Transverse colon (tissue), 4 donors: ENCODE data around the gene DISC1. TPM values are rescaled to one million over a fixed set of nuclear protein-coding genes. Genes with fewer than 3 reads are reported as not detected.
A peak's percentile ranks its signal among the peaks of the same experiment; 100 is the strongest.
"Not testable (repeated sequence)": the region's sequence is repeated elsewhere in the genome, so short reads cannot be mapped to it uniquely, and the experiment has no call there.

Experiments
- DNase-seq: peaks from one replicate; pipeline ENCODE4 v3.0.0-alpha.2; 2019
- H3K27ac ChIP-seq, 4 donors: fragments of 200-600 bp; sonication (generic); 2 replicates each; pipeline ENCODE4 v1.5.1; 2016 to 2018; ENCODE audit warnings: inconsistent platforms in 4 of 4
- H3K27me3 ChIP-seq: fragments of 200-600 bp; sonication (generic); 2 replicates; pipeline ENCODE4 v1.5.1; 2017; ENCODE audit warnings: inconsistent platforms
- H3K36me3 ChIP-seq, 4 donors: fragments of 200-600 bp; sonication (generic); 2 replicates each; pipeline ENCODE4 v1.5.1; 2017 to 2019; ENCODE audit warnings: inconsistent platforms in 4 of 4
- H3K4me1 ChIP-seq, 4 donors: fragments of 200-600 bp; sonication (generic); 2 replicates each; pipeline ENCODE4 v1.5.1; 2017 to 2020; ENCODE audit warnings: inconsistent platforms in 4 of 4
- H3K4me3 ChIP-seq, 4 donors: fragments of 200-600 bp; sonication (generic); 1 replicate in 1 of 4; 2 replicates in 3 of 4; pipeline versions ENCODE4 v1.5.1 to v1.6.1; 2017 to 2019; ENCODE audit warnings: inconsistent platforms in 4 of 4
- H3K9me3 ChIP-seq, 2 donors: fragments of 200-600 bp; sonication (generic); 2 replicates each; pipeline ENCODE4 v1.5.1; 2017 to 2019; ENCODE audit warnings: inconsistent platforms in 2 of 2
- EP300 ChIP-seq: sonication (generic); formaldehyde crosslinking; IDR thresholded peaks from one replicate; pipeline ENCODE4 v1.6.1; 2017; ENCODE audit warnings: antibody characterized with exemption, low read depth
- POLR2A ChIP-seq: fragments of 450-650 bp; IDR thresholded peaks from one replicate; pipeline ENCODE4 v1.6.1; 2016; ENCODE audit warnings: antibody characterized with exemption, mild to moderate bottlenecking, moderate library complexity
- POLR2AphosphoS5 ChIP-seq, 3 donors: sonication (generic); formaldehyde crosslinking; IDR thresholded peaks; one replicate each; pipeline ENCODE4 v1.6.1; 2016; ENCODE audit warnings: antibody characterized with exemption in 3 of 3
- WGBS, 2 donors: methylation state at CpG; one replicate each; pipeline ENCODE4 v1.1.5; 2018; ENCODE audit warnings: low coverage in 1 of 2; 5-methylcytosine and 5-hydroxymethylcytosine counted together
- in situ Hi-C, 4 donors: fragments of 200-750 bp; cut with MboI; loops; one replicate each; pipeline versions ENCODE4 v1.15.0 to v1.15.1; 2017; ENCODE audit warnings: low sequenced_read_pairs in 3 of 4, low pct_ligation_motif_present in 1 of 4, low pct_unique_long_range_greater_than_20kb in 1 of 4
- intact Hi-C: fragments of 100-400 bp; cut with DNase I; formaldehyde crosslinking; loops from one replicate; pipeline ENCODE4 v1.15.1; 2023; ENCODE audit warnings: low total_unique reads
- total RNA-seq, 4 donors: library from RNA; depleted of rRNA; stranded (reverse); fragments of >200 nt; gene quantifications; one replicate each; pipeline ENCODE4 v1.1.0, GENCODE V29; 2016
- TF ChIP-seq, protein P1 (sequence below), 5 experiments: fragments of 200-600 bp in 3 of 5; fragments of 450-650 bp in 2 of 5; sonication (generic) in 3 of 5; IDR thresholded peaks; 1 replicate in 2 of 5; 2 replicates in 3 of 5; pipeline ENCODE4 v1.5.1; 2016 to 2017; ENCODE audit warnings: antibody characterized with exemption in 5 of 5, inconsistent platforms in 3 of 5, mild to moderate bottlenecking in 2 of 5, moderate library complexity in 1 of 5

DISC1 gene
- total RNA-seq, 4 donors from 2014 or later = 7.8 to 20.3 (median 11.5) TPM

DNA sequence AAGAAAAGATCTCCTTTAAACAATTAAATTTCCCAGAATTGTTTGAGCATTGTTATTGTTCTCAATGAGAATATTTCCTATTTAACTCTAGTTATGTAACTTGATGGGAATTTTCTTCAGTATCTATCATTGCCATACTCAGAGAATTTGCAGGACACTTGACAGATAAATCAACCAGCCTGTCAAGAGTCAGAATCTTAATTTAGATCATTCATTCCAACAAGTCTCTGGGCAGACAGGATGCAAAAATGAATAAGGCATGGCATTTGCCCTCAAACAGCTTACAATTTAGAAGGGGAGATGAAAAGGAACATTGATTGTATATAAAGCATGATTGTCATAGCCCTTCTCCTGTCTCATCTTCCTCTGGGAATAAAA is 7.3 kb upstream of the DISC1 start:
- in situ Hi-C loops (no loop called here), intact Hi-C loops (no loop called here)
- H3K36me3 ChIP-seq = no peaks in the 10 kb centered on the region
- H3K27ac ChIP-seq = no peak overlapping the region
- H3K27me3 ChIP-seq = no peaks in the 10 kb centered on the region
- no peaks in the 10 kb centered on the region for H3K4me1 ChIP-seq
- no peaks in the 10 kb centered on the region for H3K9me3 ChIP-seq
- TF ChIP-seq EP300 (no peak), POLR2A (no peak), POLR2AphosphoS5 (IDR thresholded peaks at IDR 0.05) (no peak)
- TF ChIP-seq, protein P1, sequence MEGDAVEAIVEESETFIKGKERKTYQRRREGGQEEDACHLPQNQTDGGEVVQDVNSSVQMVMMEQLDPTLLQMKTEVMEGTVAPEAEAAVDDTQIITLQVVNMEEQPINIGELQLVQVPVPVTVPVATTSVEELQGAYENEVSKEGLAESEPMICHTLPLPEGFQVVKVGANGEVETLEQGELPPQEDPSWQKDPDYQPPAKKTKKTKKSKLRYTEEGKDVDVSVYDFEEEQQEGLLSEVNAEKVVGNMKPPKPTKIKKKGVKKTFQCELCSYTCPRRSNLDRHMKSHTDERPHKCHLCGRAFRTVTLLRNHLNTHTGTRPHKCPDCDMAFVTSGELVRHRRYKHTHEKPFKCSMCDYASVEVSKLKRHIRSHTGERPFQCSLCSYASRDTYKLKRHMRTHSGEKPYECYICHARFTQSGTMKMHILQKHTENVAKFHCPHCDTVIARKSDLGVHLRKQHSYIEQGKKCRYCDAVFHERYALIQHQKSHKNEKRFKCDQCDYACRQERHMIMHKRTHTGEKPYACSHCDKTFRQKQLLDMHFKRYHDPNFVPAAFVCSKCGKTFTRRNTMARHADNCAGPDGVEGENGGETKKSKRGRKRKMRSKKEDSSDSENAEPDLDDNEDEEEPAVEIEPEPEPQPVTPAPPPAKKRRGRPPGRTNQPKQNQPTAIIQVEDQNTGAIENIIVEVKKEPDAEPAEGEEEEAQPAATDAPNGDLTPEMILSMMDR (IDR thresholded peaks at IDR 0.05) = no peak
- no peak overlapping the region for H3K4me3 ChIP-seq
- DNase-seq = no peak

GRCh38 chr1:231625042-231625441 is 1.5 kb upstream of the DISC1 start:
- H3K9me3 ChIP-seq, in situ Hi-C loops, DNase-seq: not testable (repeated sequence)

DNA sequence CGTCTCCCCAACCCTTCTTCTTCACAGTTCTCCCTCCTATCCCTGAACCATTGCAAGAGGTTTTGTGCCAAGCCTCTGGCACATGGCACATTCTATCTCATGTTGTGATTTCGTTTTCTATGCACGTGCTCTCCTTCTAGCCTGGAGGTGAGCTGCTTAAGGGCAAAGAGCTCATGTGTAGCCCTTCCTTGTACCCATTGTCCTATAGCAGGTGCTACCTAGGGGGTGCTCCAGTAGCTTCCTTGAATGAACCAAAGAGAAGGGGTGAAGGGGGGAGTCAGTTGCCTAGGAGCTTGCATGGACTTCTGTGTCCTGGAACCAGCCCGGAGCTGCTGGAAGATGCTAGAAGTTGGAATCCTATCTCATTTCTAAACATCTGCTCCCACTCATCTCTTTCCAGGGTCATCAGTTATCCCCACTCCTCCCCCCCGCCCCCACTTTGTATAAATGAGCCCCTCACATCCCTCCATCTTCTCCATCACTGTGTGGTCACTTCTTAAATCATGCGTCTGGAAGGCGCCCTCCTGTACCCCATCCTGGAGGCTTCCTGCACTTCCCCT is 535 bp upstream of the DISC1 start:
- H3K27ac ChIP-seq = peak overlapping the region; percentile 77 to 90 (median 88)
- 18 to 20% methylated on average over 5 to 7 of the region's 7 CpGs for WGBS, 2 donors
- DNase-seq = no peak
- peaks cover 6 to 37% (median 25%) of the 10 kb centered on the region in 4 donors for H3K4me1 ChIP-seq
- intact Hi-C loops = no loop called here
- TF ChIP-seq, protein P1 (IDR thresholded peaks at IDR 0.05) = no peak
- TF ChIP-seq POLR2AphosphoS5 (IDR thresholded peaks at IDR 0.05) (no peak), EP300 (no peak), POLR2A (no peak)
- H3K4me3 ChIP-seq = peak overlapping the region; percentile 52 to 97 (median 82)
- in situ Hi-C loops = no loop called here
- no peaks in the 10 kb centered on the region for H3K27me3 ChIP-seq
- no peaks in the 10 kb centered on the region for H3K36me3 ChIP-seq
- no peaks in the 10 kb centered on the region for H3K9me3 ChIP-seq

More at GRCh38 chr1:231625042-231625441, 1.5 kb upstream of the DISC1 start:
- WGBS, 2 donors = 77 to 100% methylated on average over 2 to 4 of the region's 4 CpGs
- H3K36me3 ChIP-seq, intact Hi-C loops, H3K27me3 ChIP-seq, H3K4me3 ChIP-seq, H3K27ac ChIP-seq: not testable (repeated sequence)
- peaks cover 6 to 37% (median 25%) of the 10 kb centered on the region in 4 donors for H3K4me1 ChIP-seq

- H3K36me3 ChIP-seq = no peaks in the 10 kb centered on the region
- peak overlapping the region; percentile 52 to 97 (median 82) for H3K4me3 ChIP-seq
- peaks cover 6 to 43% (median 25%) of the 10 kb centered on the region in 4 donors for H3K4me1 ChIP-seq
- H3K27ac ChIP-seq = peak overlapping the region; percentile 77 to 90 (median 88)
- 4% methylated on average over 32 of the region's 49 CpGs; no CpG with 5 or more reads in 1 of the 2 donors for WGBS, 2 donors
- in situ Hi-C loops = no loop called here
- no peaks in the 10 kb centered on the region for H3K27me3 ChIP-seq
- H3K9me3 ChIP-seq = no peaks in the 10 kb centered on the region
- DNase-seq = peak; percentile 71
- TF ChIP-seq EP300 = no peak
- TF ChIP-seq POLR2A = peak; percentile 4
- TF ChIP-seq POLR2AphosphoS5 (IDR thresholded peaks at IDR 0.05) = peak in 1 of 3 donors; percentile 19
- TF ChIP-seq, protein P1 (IDR thresholded peaks at IDR 0.05) = no peak
- intact Hi-C loops = no loop called here
These were observed 493 bp downstream of the DISC1 start for GRCh38 chr1:231626951-231627614.
